BLaER1 (cell line): ENCODE results near the gene DCXR.

Source experiments
- H3K27ac ChIP-seq: shearing (Covaris generic); formaldehyde crosslinking; 2 replicates; pipeline ENCODE4 v1.8.1; 2022
- H3K27me3 ChIP-seq: shearing (Covaris generic); formaldehyde crosslinking; 2 replicates; pipeline ENCODE4 v1.8.1; 2022
- H3K36me3 ChIP-seq: shearing (Covaris generic); formaldehyde crosslinking; 2 replicates; pipeline ENCODE4 v1.8.1; 2022
- H3K4me1 ChIP-seq: shearing (Covaris generic); formaldehyde crosslinking; 2 replicates; pipeline ENCODE4 v1.8.1; 2022
- H3K4me2 ChIP-seq: shearing (Covaris generic); formaldehyde crosslinking; 2 replicates; pipeline ENCODE4 v1.8.1; 2022
- H3K4me3 ChIP-seq: shearing (Covaris generic); formaldehyde crosslinking; 2 replicates; pipeline ENCODE4 v1.8.1; 2022
- H3K9ac ChIP-seq: shearing (Covaris generic); formaldehyde crosslinking; 2 replicates; pipeline ENCODE4 v1.8.1; 2022
- H3K9me3 ChIP-seq: shearing (Covaris generic); formaldehyde crosslinking; 2 replicates; pipeline ENCODE4 v1.8.1; 2022
- H4K20me1 ChIP-seq: shearing (Covaris generic); formaldehyde crosslinking; 2 replicates; pipeline ENCODE4 v1.8.1; 2022
- Cebpa-rat ChIP-seq: shearing (Covaris generic); IDR thresholded peaks from 2 replicates; pipeline ENCODE4 v1.8.1; 2022

The DCXR gene

DNA sequence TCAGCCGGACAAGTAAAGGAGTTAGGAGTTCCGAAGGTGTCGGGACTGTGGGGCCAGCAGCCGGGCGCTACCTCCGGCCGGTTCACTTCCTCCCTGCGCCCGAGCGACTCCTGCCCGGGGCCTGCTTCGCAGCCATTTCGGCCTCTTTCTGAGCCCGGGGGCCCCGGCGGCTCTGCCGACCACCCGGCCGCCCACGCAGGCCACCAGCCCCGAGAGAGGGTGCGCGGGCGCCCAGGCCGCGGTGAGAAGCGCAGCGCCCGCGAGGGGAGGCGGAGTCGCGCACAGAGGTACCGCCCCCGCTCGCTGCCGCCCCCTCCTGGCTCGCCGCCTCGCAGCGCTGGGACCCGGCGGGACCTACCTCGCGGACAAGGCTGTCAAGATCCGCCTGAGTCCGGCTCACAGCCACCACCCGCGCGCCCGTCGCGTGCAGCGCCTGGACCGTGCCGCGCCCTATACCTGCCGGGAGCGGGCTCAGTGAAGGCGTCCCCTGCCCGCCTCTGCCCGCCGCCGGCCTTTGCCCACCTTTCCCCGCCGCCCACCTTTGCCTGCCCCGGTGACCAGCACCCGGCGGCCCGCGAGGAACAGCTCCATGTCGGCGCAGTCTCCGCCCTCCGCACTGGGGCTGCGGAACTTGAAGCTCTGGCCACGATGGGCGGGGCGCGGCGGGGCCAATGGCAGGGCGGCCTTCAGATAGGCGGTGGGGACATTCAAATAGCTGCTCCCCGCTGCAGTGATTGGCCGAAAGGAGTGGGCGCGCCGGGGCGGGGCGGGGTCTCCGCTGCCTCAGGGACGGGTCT lies at the start of gene DCXR:
Gene DCXR, minus strand, starts transcription at position 606 of the 797 bp plus-strand sequence. Its CDS starts 15 bp downstream, at position 591.
- Histone ChIP-seq H3K27ac (peak within 1 kb of the TSS; percentile 82), H3K4me1 (peaks cover 45% of the 10 kb centered on the region), H3K9me3 (no peaks in the 10 kb centered on the region), H3K27me3 (peaks cover 13% of the 10 kb centered on the region; the same call in 1 of the 2 replicates), H3K9ac (peak within 1 kb of the TSS; percentile 92), H3K4me3 (peak within 1 kb of the TSS; percentile 83), H3K36me3 (0 out of 2 replicates have a peak, but pooled peaks cover 5% of the 10 kb centered on the region), H3K4me2 (peak within 1 kb of the TSS; percentile 100), H4K20me1 (peaks cover 36% of the 10 kb centered on the region)
- TF ChIP-seq Cebpa-rat: no peak

DNA sequence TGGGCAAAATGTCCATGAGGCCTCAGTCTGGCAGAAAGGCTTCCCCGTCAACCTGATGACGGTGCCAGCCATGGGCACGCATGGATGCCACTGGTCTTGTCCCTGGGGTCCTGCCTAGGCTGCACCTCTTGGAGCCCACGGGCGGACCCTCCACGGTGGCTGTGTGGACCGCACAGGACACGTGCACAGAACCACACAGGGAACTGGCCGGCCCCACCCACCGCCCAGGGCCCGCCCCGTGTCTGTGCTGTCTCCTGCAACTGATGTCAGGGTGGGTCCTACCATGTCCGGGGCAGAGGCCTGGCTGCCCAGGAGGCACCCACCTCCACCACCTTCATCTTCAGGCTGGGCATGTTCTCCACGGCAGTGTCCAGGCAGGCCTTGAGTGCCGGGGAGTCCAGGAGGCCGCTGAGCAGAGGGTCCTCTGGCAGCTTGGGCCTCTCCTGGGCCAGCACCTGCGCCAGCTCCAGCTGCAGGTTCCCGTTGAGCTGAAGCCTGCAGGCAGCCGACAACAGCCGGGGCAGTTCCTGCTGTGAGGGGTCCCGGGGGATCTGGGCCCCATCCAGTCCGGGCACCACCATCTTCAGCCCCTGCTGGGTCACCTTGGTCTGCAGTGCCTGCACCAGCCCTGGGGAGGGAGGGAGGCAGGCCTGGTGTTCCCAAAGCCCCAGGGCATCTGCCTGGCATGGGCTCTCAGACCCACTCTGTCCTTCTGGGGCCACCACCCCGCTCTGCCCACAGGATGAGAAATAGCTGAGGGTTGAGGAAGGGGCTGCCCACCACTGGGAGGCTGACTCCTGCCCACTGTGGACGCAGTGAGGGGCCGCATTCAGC lies 48.7 kb upstream of the DCXR start:
- H3K9ac ChIP-seq: 0 out of 2 replicates have a peak overlapping the region, but pooled peaks have one; percentile 29
- peaks cover 97% of the 10 kb centered on the region for H4K20me1 ChIP-seq

DNA sequence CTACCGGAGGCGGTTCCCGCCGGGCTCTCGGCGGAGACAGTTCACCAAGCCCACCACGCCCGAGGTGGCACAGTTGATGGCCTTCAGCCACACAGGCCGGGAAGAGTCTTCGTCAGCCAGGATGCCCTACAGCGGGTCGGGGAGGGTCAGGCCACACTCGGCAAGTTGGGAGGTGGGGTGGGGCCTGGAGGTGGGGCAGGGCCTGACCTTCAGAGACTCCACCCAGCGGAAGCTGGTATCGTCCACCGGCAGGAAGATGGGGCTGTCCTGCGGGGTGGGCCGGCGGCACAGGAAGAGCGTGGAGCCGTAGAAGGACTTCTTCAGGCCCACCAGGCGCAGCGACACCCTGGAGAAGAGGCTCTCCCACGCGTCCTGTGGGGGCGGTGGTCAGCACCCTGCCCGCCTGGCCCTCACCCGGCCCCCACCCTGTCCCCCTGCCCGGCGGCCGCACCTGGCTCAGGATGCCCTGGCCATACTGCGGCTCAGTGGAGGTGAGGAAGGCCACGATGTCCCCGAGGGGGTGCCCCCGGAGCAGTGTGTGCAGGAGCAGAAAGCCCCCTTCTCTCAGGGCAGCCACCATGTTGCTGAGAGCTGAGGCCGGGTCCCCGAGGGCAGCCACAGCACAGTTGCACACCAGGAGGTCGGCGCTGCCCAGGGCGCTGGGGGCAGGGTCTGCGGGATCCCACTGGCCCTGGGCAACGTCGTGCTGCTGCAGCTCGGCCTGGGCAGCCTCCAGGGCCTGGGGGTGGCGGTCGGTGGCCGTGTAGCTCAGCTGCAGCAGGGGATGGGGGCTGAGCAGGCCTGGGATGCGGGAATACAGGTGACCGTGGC lies 47.7 kb upstream of the DCXR start:
- H3K36me3 ChIP-seq: peaks cover 99% of the 10 kb centered on the region
- peaks cover 4% of the 10 kb centered on the region; the same call in 1 of the 2 replicates for H3K4me1 ChIP-seq
- no peak overlapping the region for H3K9ac ChIP-seq
- no peak overlapping the region for H3K27ac ChIP-seq
- TF ChIP-seq Cebpa-rat: no peak
- no peak overlapping the region for H3K4me3 ChIP-seq
- H3K9me3 ChIP-seq: no peaks in the 10 kb centered on the region
- peaks cover 97% of the 10 kb centered on the region for H4K20me1 ChIP-seq
- no peaks in the 10 kb centered on the region for H3K27me3 ChIP-seq
- H3K4me2 ChIP-seq: no peak overlapping the region

More for the DNA sequence above, 48.7 kb upstream of the DCXR start:
- Histone ChIP-seq H3K4me3 (no peak overlapping the region), H3K27me3 (no peaks in the 10 kb centered on the region), H3K27ac (peak overlapping the region; percentile 46; the same call in 1 of the 2 replicates), H3K4me1 (peaks cover 4% of the 10 kb centered on the region; the same call in 1 of the 2 replicates), H3K4me2 (no peak overlapping the region; the same call in 1 of the 2 replicates), H3K36me3 (peaks cover 99% of the 10 kb centered on the region), H3K9me3 (no peaks in the 10 kb centered on the region)
- no peak for TF ChIP-seq Cebpa-rat

DNA sequence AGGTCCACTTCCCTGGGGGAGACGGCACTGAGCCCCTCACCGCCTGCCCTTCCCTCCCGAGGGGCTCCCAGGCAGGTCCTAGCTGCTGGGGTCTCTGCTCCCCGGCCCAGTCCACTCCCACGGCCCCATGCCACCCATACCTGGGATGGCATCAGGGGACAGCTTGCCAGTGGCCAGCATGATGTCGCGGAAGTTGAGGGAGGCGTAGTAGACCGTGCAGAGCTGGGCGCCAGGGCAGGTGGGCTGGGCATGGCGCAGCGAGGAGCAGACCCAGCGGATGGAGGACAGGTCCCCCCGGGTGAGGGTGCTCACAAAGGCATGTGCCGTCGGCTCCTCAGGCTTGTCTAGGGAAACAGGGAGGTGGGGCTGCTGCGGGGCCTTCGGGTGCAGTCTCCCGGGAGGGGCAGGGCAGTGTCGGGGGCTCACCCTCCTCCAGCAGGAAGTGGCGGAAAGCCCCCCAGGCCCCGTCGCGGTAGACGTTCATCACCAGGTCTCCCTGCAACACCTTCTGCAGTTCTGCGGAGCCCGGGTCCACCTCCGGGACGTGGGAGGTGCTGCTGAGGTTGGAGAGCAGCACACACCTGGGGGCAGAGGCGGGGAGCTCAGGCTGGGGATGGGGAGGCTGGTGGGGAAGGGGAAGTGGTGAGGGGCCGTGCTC lies 47.0 kb upstream of the DCXR start:
- no peak overlapping the region for H3K27ac ChIP-seq
- H3K9ac ChIP-seq: no peak overlapping the region
- no peak for TF ChIP-seq Cebpa-rat
- peaks cover 4% of the 10 kb centered on the region; the same call in 1 of the 2 replicates for H3K4me1 ChIP-seq
- no peaks in the 10 kb centered on the region for H3K9me3 ChIP-seq
- no peak overlapping the region for H3K4me2 ChIP-seq
- peaks cover 97% of the 10 kb centered on the region for H4K20me1 ChIP-seq
- H3K4me3 ChIP-seq: no peak overlapping the region
- H3K36me3 ChIP-seq: peaks cover 99% of the 10 kb centered on the region
- H3K27me3 ChIP-seq: no peaks in the 10 kb centered on the region

DNA sequence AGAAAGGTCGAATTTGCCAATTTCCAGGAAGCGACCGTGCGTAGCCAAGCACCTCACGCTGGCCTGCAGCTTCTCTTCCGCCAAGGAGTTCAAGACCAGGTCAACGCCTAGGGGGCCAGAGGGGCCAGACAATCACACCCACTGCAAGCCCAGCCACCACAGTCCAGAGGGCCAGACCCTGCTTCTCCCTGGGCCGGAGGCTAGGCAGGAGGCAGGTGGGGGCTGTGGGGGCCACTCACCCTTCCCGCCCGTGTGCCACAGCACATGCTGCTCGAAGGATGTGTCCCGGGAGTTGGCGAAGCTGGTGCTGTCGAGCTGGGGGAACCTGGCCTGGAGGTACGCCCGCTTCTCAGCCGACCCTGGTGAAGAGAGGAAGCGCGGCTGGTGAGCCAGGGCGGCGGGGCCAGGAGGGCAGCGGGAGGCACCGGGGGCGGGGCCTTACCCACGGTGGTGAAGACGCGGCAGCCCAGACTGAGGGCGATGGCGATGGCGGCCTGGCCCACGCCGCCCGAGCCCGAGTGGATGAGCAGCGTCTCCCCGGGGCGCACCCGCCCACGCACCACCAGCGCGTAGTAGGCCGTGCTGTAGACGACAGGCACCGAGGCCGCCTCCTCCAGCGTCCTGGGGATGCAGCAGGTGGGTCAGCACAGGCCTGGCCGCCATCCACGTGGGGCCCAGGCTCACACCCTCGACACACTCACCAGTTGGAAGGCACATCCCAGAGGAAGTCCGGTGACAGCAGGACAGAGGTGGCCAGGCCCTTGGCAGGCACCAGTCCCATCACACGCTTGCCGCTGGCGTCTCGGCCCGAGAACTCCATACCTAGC lies 46.2 kb upstream of the DCXR start:
- TF ChIP-seq Cebpa-rat: no peak
- peaks cover 97% of the 10 kb centered on the region for H3K36me3 ChIP-seq
- peaks cover 94% of the 10 kb centered on the region for H4K20me1 ChIP-seq
- peaks cover 4% of the 10 kb centered on the region; the same call in 1 of the 2 replicates for H3K4me1 ChIP-seq
- H3K27me3 ChIP-seq: no peaks in the 10 kb centered on the region
- H3K9ac ChIP-seq: no peak overlapping the region
- no peak overlapping the region for H3K4me3 ChIP-seq
- H3K27ac ChIP-seq: no peak overlapping the region
- H3K4me2 ChIP-seq: no peak overlapping the region
- H3K9me3 ChIP-seq: no peaks in the 10 kb centered on the region

DNA sequence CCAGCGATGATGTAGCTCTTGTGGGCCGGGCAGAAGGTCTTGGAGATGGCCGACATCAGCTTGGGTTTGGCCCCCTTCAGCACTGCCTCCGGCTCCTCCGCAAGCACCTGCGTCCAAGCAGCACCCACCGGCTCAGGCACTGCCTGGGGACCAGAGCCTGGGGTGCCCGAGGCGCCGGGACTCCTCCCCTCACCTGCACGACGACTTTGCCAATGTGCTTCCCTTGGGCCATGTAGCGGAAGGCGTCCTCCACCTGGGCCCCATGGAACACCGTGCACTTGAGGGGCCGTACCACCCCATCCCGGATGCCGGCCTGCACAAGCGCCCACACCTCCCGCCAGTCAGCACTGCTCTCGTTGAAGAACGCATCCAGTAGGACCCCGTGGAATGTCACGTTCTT lies 45.5 kb upstream of the DCXR start:
- Histone ChIP-seq H3K4me3 (no peak overlapping the region), H3K9me3 (no peaks in the 10 kb centered on the region), H3K27ac (no peak overlapping the region), H3K27me3 (no peaks in the 10 kb centered on the region), H4K20me1 (peaks cover 94% of the 10 kb centered on the region), H3K4me2 (no peak overlapping the region), H3K4me1 (peaks cover 4% of the 10 kb centered on the region; the same call in 1 of the 2 replicates), H3K9ac (no peak overlapping the region), H3K36me3 (peaks cover 97% of the 10 kb centered on the region)
- no peak for TF ChIP-seq Cebpa-rat

DNA sequence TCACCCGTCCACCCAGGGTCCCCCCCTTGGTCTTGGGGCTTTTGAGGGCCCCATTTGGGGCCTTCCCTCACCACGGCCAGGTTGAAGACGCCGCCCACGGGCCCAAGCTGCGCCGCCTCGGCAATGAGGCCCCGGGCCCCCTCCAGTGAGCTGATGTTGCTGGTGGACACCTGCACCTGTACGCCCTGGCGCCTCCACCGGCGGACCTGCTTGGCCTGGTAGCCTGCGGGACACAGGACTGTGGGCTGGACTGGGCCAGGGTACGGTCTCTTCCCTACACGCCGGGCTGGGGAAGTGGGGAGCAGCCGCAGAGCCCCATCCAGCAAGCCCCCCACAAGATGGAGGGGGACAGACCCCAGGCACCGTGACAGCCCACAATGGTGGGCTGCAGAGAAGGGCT lies 45.0 kb upstream of the DCXR start:
- no peak overlapping the region for H3K4me2 ChIP-seq
- no peak overlapping the region for H3K9ac ChIP-seq
- H4K20me1 ChIP-seq: peaks cover 94% of the 10 kb centered on the region
- H3K27me3 ChIP-seq: no peaks in the 10 kb centered on the region
- no peak overlapping the region for H3K4me3 ChIP-seq
- no peak for TF ChIP-seq Cebpa-rat
- peaks cover 97% of the 10 kb centered on the region for H3K36me3 ChIP-seq
- H3K27ac ChIP-seq: no peak overlapping the region
- H3K9me3 ChIP-seq: no peaks in the 10 kb centered on the region
- peaks cover 4% of the 10 kb centered on the region; the same call in 1 of the 2 replicates for H3K4me1 ChIP-seq

DNA sequence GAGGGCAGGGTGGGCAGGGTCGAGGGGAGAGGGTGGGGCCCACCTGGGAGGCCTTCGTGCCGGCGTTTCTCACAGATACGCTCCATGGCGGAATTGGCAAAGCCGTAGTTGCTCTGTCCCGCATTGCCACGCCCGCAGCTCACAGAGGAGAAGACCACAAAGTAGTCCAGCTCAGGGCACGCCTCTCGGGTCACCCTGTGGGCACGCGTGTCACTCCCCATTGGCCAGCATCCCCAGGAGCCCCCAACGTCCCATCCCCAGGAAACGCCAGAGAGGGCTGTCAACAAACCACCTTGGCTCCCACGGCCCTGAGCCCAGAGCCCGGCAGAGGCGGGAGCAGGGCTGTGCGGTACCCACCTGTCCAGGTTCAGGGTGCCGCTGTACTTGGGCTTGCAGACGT lies 44.5 kb upstream of the DCXR start:
- H3K36me3 ChIP-seq: peaks cover 97% of the 10 kb centered on the region
- no peak for TF ChIP-seq Cebpa-rat

More for the DNA sequence above, 44.5 kb upstream of the DCXR start:
- Histone ChIP-seq H3K27me3 (no peaks in the 10 kb centered on the region), H3K9me3 (no peaks in the 10 kb centered on the region), H3K27ac (no peak overlapping the region), H4K20me1 (peaks cover 89% of the 10 kb centered on the region), H3K4me2 (no peak overlapping the region), H3K4me1 (peaks cover 7% of the 10 kb centered on the region), H3K9ac (no peak overlapping the region), H3K4me3 (no peak overlapping the region)
